ENCODE results near the gene MCCC1.
A peak's percentile ranks its signal among the peaks of the same experiment; 100 is the strongest.
"Not testable (repeated sequence)": the region's sequence is repeated elsewhere in the genome, so short reads cannot be mapped to it uniquely, and the experiment has no call there.

MCCC1 gene

DNA sequence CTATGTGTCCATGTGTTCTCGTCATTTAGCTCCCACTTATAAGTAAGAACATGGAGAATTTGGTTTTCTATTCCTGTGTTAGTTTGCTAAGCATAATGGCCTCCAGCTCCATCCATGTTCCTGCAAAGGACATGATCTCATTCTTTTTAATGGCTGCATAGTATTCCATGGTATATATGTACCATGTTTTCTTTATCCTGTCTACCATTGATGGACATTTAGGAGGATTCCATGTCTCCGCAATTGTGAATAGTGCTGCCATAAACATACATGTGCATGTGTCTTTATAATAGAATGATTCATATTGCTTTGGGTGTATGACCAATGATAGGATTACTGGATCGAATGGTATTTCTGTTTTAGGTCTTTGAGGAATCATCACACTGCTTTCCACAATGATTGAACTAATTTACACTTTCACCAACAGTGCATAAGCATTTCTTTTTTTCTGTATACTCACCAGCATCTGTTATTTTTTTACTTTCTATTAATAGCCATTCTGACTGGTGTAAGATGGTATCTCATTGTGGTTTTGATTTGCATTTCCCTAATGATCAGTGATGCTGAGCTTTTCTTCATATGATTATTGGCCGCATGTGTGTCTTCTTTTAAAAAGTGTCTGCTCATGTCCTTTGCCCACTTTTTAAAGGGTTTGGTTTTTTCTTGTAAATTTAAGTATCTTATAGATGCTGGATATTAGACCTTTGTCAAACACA lies 105.7 kb downstream of the MCCC1 start:
- not testable (repeated sequence) for DNase-seq (ENCODE audit: extremely low read depth in 1 of 2, low read depth in 1 of 2)

DNA sequence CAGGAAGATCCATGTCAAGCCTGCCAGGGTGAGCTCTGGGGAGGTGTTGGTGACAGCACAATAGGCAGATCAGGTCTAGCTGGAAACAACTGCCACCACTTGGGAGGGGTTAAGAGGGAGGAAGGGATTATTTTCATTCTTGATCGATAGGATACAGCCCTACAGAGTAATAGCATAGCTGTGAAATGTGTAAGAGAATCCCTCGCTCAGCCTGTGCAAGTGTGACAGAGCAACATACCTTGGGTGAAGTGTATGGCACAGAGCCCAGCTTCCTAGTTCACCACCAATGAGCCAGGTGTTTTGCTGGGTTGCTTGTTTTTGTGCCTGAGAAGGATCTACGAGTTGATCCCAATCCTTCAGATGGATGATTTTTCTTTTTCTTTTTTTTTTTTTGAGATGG lies 109.7 kb downstream of the MCCC1 start:
- DNase-seq (ENCODE audit: extremely low read depth in 1 of 2, low read depth in 1 of 2): no peak

DNA sequence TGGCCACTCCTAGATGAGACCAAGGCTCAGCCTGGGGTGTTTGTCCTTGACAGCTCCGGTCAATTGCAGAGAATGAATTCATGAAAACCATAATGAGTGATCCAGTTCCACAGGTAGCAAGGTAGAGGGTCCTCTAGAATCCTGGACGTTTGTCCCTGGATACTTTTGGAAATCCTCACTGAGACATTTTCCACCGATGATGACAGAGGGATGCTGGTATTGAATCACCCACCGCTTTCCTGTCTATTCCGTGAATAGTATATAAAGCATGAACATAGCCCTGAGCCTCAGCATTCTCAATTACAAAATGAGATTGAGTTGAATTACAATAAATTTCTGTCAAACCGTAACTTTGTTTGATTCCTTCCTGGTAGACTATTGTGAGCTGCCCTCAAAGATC lies 113.3 kb downstream of the MCCC1 start:
- DNase-seq (ENCODE audit: extremely low read depth in 1 of 2, low read depth in 1 of 2): no peak

DNA sequence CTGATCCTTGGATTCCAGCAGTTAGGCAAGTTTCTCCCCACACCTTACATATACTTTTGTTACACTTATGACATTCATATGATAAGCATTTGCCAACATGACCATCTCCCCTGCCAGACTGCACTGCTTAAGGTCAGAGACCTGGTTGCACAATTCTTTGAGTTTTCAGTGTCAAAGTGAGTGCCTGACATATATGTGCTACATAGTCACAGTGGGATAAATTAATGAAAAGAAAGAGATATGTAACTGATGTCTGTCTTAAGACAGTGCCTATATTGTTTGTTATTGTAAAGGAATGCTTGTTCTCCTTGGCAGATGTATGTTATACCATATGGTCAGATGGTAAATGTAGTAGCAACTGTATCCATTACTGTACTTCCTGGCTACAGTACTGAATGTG lies 115.4 kb downstream of the MCCC1 start:
- DNase-seq (ENCODE audit: extremely low read depth in 1 of 2, low read depth in 1 of 2): no peak

DNA sequence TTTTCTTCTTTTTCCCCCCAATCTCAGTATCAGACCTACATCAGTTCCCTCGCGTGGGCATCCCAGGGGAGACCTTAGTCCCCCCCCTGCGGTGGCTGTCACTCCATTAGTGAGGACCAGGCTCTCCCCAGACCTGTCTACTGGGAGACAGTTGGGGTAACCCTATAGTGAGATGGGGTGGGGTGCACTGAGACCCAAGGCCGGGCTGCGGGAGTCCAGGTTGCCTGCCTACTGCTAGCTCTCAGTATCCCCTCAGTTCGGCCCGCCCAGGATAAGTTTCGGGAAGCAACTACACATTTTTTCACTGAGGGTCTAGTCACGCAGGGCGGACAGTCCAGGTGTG lies 118.3 kb downstream of the MCCC1 start:
- no peak for DNase-seq (ENCODE audit: extremely low read depth in 1 of 2, low read depth in 1 of 2)

DNA sequence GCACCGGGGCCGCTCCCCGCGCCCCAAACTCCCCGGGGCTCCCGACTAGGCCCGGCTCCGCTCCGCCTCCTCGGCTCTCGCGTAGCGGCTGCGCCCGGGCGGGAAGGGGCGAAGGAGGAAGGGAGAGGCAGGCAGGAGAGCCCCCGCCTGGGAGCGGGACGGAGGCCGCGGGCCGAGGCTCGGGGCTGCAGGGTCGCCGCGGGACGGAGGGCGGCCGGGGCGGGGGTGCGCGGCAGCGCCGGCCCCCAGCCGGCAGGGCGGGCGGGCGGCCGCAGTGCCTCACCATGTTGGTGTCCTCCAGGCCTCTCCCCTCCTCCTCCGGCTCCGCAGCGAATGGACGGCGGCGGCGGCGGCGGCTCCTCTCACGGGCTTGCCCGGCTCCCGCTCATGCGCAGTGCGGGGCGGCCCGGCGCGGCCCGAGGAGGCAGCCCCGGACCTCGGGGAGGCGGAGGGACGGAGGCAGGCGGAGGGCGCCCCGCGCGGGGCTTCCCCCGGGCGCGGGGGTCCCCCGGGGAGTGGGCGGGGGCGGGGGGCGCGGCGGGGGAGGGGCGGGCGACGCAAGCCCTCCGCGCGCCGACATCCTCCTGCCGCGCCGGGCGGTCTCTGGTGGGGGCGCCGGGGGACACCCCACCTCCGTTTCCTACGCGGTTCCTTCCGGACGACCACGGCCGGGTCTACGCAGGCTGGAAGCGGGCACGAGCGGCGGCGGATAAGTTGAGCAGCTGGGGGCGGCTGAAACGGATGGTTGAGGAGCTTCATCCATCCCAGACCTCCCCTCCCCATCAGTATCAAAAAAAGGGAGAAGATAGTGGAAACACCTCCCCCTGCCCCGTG lies 118.9 kb downstream of the MCCC1 start, which contains the start of gene DCUN1D1:
DCUN1D1 (minus strand) TSS at position 335 of the 834 bp plus-strand sequence; CDS start at position 286, 49 bp downstream.
- DNase-seq (ENCODE audit: extremely low read depth in 1 of 2, low read depth in 1 of 2): peak; percentile 76 to 83

DNA sequence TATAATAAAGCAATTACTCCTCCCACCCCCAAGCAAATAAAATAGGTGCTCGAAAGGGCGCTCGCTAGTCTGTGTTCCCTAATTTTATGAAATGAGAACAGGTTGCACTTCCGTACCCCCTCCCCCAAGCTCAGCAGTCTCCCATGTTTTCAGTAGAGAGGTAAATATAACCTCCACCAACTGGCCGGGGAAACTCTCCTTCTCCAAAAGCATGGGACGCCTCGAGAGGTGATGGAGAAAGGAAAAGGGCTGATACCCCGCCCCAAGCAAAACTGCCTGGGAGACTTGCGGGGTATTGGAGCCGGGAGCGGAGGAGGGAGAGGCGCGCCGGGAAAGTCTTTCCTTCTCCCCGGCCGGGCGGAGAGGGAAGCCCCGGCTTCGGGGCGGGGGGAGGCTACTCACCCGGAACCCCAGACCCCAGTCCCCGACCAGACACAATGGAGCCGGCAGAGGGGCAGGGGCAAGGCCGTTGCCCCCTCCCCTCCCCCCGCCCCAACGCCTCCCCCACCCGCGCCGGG lies 119.6 kb downstream of the MCCC1 start:
- DNase-seq (ENCODE audit: extremely low read depth in 1 of 2, low read depth in 1 of 2): no peak

DNA sequence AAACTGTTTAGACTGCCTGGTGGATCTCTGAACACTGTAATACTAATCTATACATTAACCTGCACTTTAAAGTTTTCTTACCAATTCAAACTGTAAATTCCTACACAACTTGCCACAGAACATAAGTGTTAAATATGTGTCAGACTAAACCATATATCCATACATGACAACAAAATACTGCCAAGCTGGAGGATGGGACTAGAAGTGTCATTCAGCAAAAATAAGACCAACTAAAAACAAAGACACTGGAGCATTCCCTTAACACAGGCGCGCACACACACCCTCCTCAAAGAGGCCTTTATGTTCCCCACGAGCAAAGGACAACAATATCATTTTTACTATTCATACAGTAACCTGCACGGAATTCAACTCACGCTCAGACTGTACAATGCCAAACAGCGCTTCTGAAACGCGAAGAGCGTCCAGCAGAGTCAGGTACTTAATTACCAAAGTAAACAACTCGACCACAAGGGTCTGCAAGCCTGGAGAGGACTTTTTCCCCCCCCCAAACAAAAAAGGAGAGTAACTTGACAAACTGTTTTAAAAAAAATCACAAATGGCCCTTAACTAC lies 120.1 kb downstream of the MCCC1 start:
- no peak for DNase-seq (ENCODE audit: extremely low read depth in 1 of 2, low read depth in 1 of 2)

DNA sequence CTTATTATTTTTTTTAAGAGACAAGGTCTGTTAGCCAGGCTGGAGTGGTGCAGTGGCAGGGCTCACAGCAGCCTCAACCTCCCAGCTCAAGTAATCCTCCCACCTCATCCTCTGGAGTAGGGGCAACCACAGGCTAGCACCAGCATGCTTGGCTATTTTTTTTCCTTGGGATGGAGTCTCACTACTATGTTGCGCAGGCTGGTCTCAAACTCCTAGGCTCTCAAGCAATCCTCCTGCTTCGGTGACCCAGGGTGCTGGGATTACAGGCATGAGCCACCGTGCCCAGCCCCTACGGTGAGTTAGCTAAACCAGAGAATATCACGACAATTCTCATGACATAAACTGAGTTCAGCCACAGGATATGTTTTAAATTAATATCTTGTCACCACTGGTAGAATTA lies 120.9 kb downstream of the MCCC1 start:
- no peak for DNase-seq (ENCODE audit: extremely low read depth in 1 of 2, low read depth in 1 of 2)

DNA sequence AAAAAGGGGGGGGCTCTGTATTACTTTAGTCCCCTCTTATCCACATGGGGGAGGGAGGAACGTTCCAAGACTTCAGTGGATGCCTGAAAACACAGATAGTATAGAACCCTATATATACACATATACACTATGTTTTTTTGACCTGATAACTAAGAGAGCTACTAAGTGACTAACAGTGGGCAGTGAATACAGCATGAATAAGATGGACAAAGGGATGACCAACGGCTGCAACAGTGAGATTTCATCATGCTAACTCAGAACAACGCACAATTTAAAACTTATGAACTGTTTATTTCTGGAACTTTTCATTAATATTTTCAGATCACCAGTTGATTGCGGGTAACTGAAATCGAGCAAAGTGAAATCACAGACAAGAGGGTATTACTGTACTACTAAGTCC lies 126.2 kb downstream of the MCCC1 start:
- no peak for DNase-seq (ENCODE audit: extremely low read depth in 1 of 2, low read depth in 1 of 2)

DNA sequence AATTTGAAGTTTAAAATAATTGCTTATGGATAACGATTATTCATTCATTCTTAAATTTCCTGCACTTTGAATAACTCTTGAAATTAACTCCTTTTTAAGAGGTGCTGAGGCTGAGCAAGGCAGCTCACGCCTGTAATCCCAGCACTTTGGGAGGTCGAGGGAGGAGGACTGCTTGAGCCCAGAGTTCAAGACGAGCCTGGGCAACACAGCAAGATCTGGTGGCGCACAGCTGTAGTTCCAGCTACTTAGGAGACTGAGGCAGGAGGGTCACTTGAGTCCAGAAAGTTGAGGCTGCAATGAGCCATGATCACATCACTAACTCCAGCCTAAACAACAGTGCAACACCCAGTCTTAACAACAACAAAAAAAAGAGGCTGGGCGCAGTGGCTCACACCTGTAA lies 126.9 kb downstream of the MCCC1 start:
- DNase-seq (ENCODE audit: extremely low read depth in 1 of 2, low read depth in 1 of 2): no peak

DNA sequence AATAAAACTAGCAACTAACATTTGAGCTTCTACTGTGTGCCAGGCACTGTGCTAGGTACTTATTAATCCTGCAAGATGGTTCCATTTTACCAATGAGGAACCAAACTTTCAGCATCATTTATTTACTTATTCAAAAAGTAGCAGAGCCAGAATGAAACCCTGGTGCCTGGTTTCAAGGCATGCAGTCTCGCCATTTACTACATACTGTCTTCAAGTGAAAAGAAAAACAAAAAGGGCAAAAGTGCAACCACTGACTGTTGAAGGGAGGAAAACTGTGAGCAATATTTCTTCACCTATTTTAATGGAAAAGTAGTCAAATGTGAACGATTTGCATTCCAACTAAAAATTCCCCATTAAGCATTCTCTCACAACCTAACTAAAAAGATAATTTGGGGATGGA lies 127.7 kb downstream of the MCCC1 start:
- DNase-seq (ENCODE audit: extremely low read depth in 1 of 2, low read depth in 1 of 2): no peak

DNA sequence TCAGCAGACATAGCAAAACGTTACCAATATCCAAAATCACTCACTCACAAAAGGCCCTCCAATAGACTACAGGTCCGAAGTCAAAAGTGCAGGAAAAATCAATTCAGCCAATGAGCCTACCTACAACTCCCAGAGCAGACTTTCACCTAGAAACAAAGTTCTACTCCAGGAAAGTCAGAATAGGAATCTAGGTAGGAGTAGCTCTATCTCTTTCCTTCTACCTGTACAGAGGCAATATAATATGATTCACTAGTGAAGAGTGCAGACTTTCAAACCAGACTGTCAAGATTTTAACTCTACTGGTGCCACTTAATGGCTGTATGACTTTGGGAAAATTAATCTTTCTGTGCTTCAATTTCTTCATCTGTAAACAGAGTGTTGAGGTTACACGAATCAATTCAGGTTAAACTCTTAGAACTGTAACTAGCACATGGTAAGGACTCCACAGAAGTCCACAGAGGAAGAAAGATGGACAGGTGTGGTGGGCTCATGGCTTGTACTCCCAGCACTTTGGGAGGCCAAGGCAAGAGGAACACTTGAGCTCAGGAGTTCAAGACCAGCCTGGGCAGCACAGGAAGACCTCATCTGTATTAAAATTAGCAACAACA lies 128.4 kb downstream of the MCCC1 start:
- no peak for DNase-seq (ENCODE audit: extremely low read depth in 1 of 2, low read depth in 1 of 2)

DNA sequence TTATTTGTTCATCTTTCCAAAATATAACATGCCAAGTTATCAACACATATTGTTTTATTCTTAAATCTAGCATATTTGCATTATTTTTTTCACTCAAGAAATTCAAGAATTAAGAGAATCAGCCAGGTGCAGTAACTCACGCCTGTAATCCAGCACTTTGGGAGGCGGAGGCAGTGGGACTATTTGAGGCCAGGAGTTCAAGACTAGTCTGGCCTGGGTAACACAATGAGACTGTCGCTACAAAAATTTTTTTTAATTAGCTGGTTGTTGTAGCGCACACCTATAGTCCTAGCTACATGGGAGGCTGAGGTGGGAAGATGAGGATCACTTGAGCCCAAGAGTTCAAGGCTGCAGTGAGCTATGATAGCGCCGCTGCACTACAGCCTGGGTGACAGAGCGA lies 129.4 kb downstream of the MCCC1 start:
- DNase-seq (ENCODE audit: extremely low read depth in 1 of 2, low read depth in 1 of 2): no peak

DNA sequence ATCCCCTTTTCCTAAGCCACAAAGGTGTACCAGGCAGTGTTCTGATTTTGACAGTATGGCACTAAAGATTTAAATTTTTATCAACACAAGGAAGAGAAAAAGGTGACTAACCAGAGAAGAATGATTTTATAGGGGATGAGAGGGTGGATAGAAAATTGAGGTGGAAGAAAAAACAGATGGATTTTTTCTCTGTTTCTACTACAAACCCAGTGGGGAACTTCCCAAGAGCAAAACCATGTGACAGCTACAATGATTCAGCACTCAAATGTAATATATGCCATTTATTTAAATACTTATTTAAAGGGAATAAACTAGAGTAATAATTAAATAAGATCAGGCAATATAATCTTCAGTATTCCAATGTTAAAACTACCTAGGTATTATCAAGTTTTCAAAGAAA lies 130.0 kb downstream of the MCCC1 start:
- DNase-seq (ENCODE audit: extremely low read depth in 1 of 2, low read depth in 1 of 2): no peak

DNA sequence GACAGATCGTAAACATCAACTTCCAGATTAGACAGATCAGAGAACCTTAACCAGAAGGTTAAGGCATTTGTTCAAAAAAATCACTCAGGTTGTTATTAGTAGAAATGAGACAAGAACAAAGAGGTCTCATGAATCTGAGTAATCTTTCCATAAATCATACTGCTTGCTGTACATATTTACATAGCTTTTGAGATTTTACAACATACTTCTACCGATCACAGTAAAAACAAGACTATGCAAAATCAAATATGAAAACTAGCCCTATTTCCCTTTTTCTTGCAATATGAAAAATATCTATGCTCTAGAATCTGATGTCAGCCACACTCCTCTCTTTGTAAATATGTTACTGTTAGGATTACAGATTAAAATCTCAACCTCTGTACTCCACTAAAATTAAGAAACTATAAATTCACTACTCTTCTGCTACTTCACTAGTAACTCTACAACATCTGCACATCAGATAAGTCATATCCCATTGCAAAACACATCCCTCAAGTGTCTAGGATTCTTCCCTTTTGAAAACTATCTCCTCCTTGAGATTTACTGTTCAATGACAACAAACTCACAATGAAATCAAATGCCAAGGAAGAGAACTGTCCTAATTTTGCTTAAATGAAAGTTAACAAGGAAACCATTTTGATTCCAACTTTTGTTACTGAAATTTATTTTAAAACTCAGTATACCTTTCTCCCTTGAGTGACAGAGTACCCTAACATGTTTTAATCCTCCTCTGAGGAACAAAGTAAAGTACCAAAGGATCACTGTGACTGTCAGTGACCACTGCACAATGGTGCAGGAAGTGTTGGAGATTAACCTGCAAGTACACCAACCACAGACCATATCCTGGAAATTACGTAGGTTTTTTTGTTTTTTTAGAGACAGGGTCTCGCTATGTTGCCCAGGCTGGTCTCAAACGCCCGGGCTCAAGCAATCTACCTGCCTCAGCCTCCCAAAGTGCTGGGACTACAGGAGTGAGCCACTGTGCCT lies 131.8 kb downstream of the MCCC1 start:
- no peak for DNase-seq (ENCODE audit: extremely low read depth in 1 of 2, low read depth in 1 of 2)

DNA sequence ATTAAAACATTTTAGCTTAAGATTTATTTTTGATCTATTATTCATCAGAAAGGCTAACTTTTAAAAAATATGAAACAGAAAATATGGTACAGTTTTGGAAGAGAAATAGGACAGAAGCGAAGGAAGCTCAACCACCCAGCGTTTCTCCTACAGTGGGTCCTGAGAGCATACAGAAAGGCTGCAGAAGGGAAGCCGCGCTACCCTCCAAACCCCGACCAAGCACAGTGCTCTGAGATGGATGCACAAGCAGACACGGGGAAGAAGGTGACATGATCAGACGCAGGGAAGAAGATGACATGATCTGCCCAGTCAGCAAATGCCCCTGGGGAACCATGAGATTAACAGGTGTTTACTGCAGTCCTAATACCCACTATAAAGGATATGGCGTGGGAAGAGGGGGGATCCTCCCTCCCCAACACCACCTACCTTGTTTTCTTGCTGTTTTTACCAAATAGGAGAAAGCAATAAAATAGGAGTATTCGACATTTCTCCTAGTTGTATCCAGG lies 133.4 kb downstream of the MCCC1 start:
- DNase-seq (ENCODE audit: extremely low read depth in 1 of 2, low read depth in 1 of 2): no peak
